Adrenal gland (tissue), 12 donors: ENCODE results near the gene OLFM2. TPM values are rescaled to one million over a fixed set of nuclear protein-coding genes. Genes with fewer than 3 reads are reported as not detected.

Source experiments
- DNase-seq, 7 donors: peaks; one replicate each; pipeline ENCODE4 v3.0.0-alpha.2; 2019 to 2020
- H3K27ac ChIP-seq, 5 donors: fragments of 200-600 bp; sonication (generic) in 4 of 5; 1 replicate in 3 of 5; 2 replicates in 2 of 5; pipeline versions ENCODE4 v1.5.1 to v1.8.0; 2016 to 2020; ENCODE audit warnings: mild to moderate bottlenecking in 1 of 5
- H3K27me3 ChIP-seq: fragments of 200-600 bp; 2 replicates; pipeline ENCODE4 v1.8.0; 2021
- H3K36me3 ChIP-seq, 2 donors: fragments of 200-600 bp; replicated peaks in 1 of 2; 1 replicate in 1 of 2; 2 replicates in 1 of 2; pipeline versions ENCODE4 v1.5.1 to v1.8.0; 2018 to 2022
- H3K4me1 ChIP-seq, 2 donors: fragments of 200-600 bp; replicated peaks in 1 of 2; 1 replicate in 1 of 2; 2 replicates in 1 of 2; pipeline versions ENCODE4 v1.5.1 to v1.8.0; 2018 to 2021
- H3K4me3 ChIP-seq, 4 donors: fragments of 200-600 bp; sonication (generic) in 3 of 4; one replicate each; pipeline ENCODE4 v1.5.1; 2016 to 2018
- H3K9me3 ChIP-seq, 3 donors: fragments of 200-600 bp; sonication (generic) in 1 of 3; replicated peaks in 1 of 3; 1 replicate in 2 of 3; 2 replicates in 1 of 3; pipeline versions ENCODE4 v1.5.1 to v1.8.0; 2016 to 2021
- CTCF ChIP-seq, 6 experiments: fragments of 450-650 bp in 4 of 6; fragments of 200-600 bp in 2 of 6; sonication (generic) in 1 of 6; IDR thresholded peaks; 1 replicate in 5 of 6; 2 replicates in 1 of 6; pipeline versions ENCODE4 v1.5.1 to v1.8.0; 2016 to 2021; ENCODE audit warnings: antibody characterized with exemption in 6 of 6, mild to moderate bottlenecking in 2 of 6, moderate library complexity in 1 of 6
- POLR2A ChIP-seq, 2 donors: fragments of 450-650 bp; IDR thresholded peaks; one replicate each; pipeline ENCODE4 v1.6.1; 2017; ENCODE audit warnings: antibody characterized with exemption in 2 of 2, mild to moderate bottlenecking in 2 of 2, moderate library complexity in 1 of 2
- WGBS, 4 donors: extraction: QIAGEN DNeasy Blood & Tissue Kit in 2 of 4; methylation state at CpG; one replicate each; pipeline versions ENCODE4 v1.1.5 to v1.1.7; 2013 to 2017; 5-methylcytosine and 5-hydroxymethylcytosine counted together
- intact Hi-C, 2 donors: fragments of 100-400 bp; cut with DNase I; formaldehyde crosslinking; loops; one replicate each; pipeline versions ENCODE4 v1.14.1 to v1.15.0; 2022 to 2023
- polyA plus RNA-seq, 3 donors: library from polyadenylated mRNA; stranded (reverse); fragments of 200-250 nt in 2 of 3; fragments of 350-450 nt in 1 of 3; fragmentation: Illumina TruSeq in 1 of 3; extraction: RNeasy Lipid Tissue Mini Kit (QIAGEN cat#74804) in 1 of 3; gene quantifications; one replicate each; pipeline ENCODE4 v1.2.3, GENCODE V29; 2013 to 2014
- total RNA-seq, 9 donors: library from RNA; depleted of rRNA in 4 of 9; stranded (reverse); fragments of >200 nt in 4 of 9; fragments of 120-200 nt in 1 of 9; fragmentation: NEBNext Ultra II Directional in 1 of 9; extraction: Animal tissue kit (Norgen Biotek cat#: 25700) in 1 of 9; gene quantifications; one replicate each; pipeline versions ENCODE4 v1.1.0 to v1.2.4, GENCODE V29; 2013 to 2023
- donor health status: healthy with polysubstance abuse.
- donor health status: Bipolar disorder and iron deficiency.
- donor health status: DM: yes; HTN: yes; CAD: no.
- donor health status: DM: no; HTN: no; CAD: no.
- donor health status: DM: no; HTN: no; CAD: no.
- donor health status: DM: yes; HTN: yes; CAD: no.

OLFM2 gene
- total and polyA plus RNA-seq, 12 donors = 2.2 to 76.2 (median 51.5) TPM

GRCh38 chr19:9849791-9850190 lies 86.5 kb downstream of the OLFM2 start:
- Histone ChIP-seq H3K4me1 (peaks cover 6 to 10% of the 10 kb centered on the region in 2 donors), H3K27me3 (no peaks in the 10 kb centered on the region), H3K27ac (no peak overlapping the region), H3K9me3 (no peaks in the 10 kb centered on the region), H3K4me3 (no peak overlapping the region), H3K36me3 (peaks cover 0 to 16% of the 10 kb centered on the region in 2 donors)
- TF ChIP-seq POLR2A (IDR thresholded peaks at IDR 0.05) (no peak), CTCF (IDR thresholded peaks at IDR 0.05) (no peak)
- intact Hi-C loops = loop anchor here in 1 of 2 donors (5.0 kb wide), 1 partner anchor 52 kb away; no protein-coding TSS in a partner anchor
- WGBS, 4 donors = 68 to 81% (median 75%) methylated on average over 4 to 7 of the region's 7 CpGs
- DNase-seq = no peak

GRCh38 chr19:9848762-9849161 lies 87.6 kb downstream of the OLFM2 start:
- intact Hi-C loops = loop anchor here in 1 of 2 donors (5.0 kb wide), 1 partner anchor 51 kb away; no protein-coding TSS in a partner anchor
- 69 to 84% (median 80%) methylated on average over 15 to 23 of the region's 23 CpGs; no CpG with 5 or more reads in 1 of the 4 donors for WGBS, 4 donors
- peak in 1 of 7 donors; percentile 38 for DNase-seq

GRCh38 chr19:9848060-9848459 lies 88.3 kb downstream of the OLFM2 start:
- DNase-seq = no peak

More at GRCh38 chr19:9848762-9849161, 87.6 kb downstream of the OLFM2 start:
- Histone ChIP-seq H3K4me3 (no peak overlapping the region), H3K36me3 (peaks cover 0 to 26% of the 10 kb centered on the region in 2 donors), H3K27me3 (no peaks in the 10 kb centered on the region), H3K9me3 (no peaks in the 10 kb centered on the region), H3K27ac (peak overlapping the region in 1 of 5 donors; percentile 8), H3K4me1 (peaks cover 6 to 10% of the 10 kb centered on the region in 2 donors)
- TF ChIP-seq CTCF (IDR thresholded peaks at IDR 0.05) = no peak
- no peak for TF ChIP-seq POLR2A (IDR thresholded peaks at IDR 0.05)

More at GRCh38 chr19:9848060-9848459, 88.3 kb downstream of the OLFM2 start:
- H3K4me3 ChIP-seq = no peak overlapping the region
- 68 to 74% methylated on average over 4 of the region's 4 CpGs; no CpG with 5 or more reads in 2 of the 4 donors for WGBS, 4 donors
- H3K36me3 ChIP-seq = peaks cover 0 to 26% of the 10 kb centered on the region in 2 donors
- no peak for TF ChIP-seq POLR2A (IDR thresholded peaks at IDR 0.05)
- peak in 3 of 6 experiments; percentile 17 to 27 (median 20) for TF ChIP-seq CTCF (IDR thresholded peaks at IDR 0.05)
- H3K9me3 ChIP-seq = no peaks in the 10 kb centered on the region
- no peak overlapping the region for H3K27ac ChIP-seq
- H3K4me1 ChIP-seq = peaks cover 13 to 16% of the 10 kb centered on the region in 2 donors
- H3K27me3 ChIP-seq = no peaks in the 10 kb centered on the region
- intact Hi-C loops = loop anchor here in 1 of 2 donors (5.0 kb wide), 1 partner anchor 51 kb away; no protein-coding TSS in a partner anchor
